ENCODE data around the gene WNK1. TPM values are rescaled to one million over a fixed set of nuclear protein-coding genes. Genes with fewer than 3 reads are reported as not detected.

The WNK1 gene
- total RNA-seq, 1 experiment from 2014 or later, result 117 TPM

DNA sequence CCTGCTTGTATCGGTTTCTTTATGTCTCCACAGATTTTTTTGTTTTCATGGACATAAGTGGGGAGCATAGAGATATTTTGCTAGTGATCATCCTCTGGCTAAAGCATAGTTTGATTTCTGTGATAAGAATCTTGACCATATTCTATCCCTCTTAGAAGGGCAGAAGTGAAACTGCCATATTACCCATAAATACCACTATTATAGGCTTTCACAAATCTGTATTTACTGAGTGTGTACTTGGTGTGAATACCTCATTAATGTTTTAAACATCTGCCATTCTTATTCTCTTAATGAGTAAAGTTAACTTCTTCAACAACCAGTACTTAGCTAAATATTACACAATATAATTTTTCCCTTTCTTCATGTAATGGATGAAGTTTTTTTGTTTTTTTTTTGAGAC lies 16.1 kb downstream of the WNK1 start:
- Histone ChIP-seq H4K5ac (ENCODE audit: insufficient read length, low read depth, low read length) (no peak overlapping the region), H3K27ac (ENCODE audit: insufficient read length, low read depth, low read length) (no peak overlapping the region), H3K23me2 (ENCODE audit: insufficient read length, low read depth, low read length, poor library complexity, severe bottlenecking) (no peaks in the 10 kb centered on the region), H3K79me2 (ENCODE audit: insufficient read depth, low read length) (peaks cover 12% of the 10 kb centered on the region; the same call in 1 of the 2 replicates), H3K9ac (ENCODE audit: extremely low read depth, insufficient read length, low read length) (no peak overlapping the region), H2AK5ac (ENCODE audit: insufficient read length, low read length) (no peak overlapping the region), H3K18ac (ENCODE audit: insufficient read length, low read depth, low read length) (no peak overlapping the region), H4K20me1 (ENCODE audit: control insufficient read depth, insufficient read depth, insufficient read length) (no peaks in the 10 kb centered on the region), H3K4me1 (ENCODE audit: insufficient read depth, low read length) (no peaks in the 10 kb centered on the region), H4K8ac (replicated peaks; ENCODE audit: insufficient read length, low read depth, low read length) (no peak overlapping the region), H3K9me3 (ENCODE audit: control insufficient read depth, low read depth, low read length) (no peaks in the 10 kb centered on the region), H2BK12ac (ENCODE audit: insufficient read length, low read depth, low read length) (no peak overlapping the region), H3K14ac (ENCODE audit: insufficient read depth, low read length) (no peak overlapping the region), H3K56ac (ENCODE audit: insufficient read length, low read depth, low read length) (no peak overlapping the region), H2BK120ac (ENCODE audit: low read depth, low read length, poor library complexity, severe bottlenecking) (no peak overlapping the region), H4K91ac (ENCODE audit: insufficient read length, low read depth, low read length) (no peak overlapping the region), H2BK5ac (ENCODE audit: insufficient read length, low read length) (no peak overlapping the region), H2BK20ac (ENCODE audit: low read depth, low read length, poor library complexity, severe bottlenecking) (no peak overlapping the region), H3K4me2 (ENCODE audit: insufficient read depth, insufficient read length, low read length) (no peak overlapping the region), H2BK15ac (ENCODE audit: low read depth, low read length) (no peak overlapping the region), H3K23ac (ENCODE audit: insufficient read length, low read depth, low read length) (no peak overlapping the region), H3K79me1 (ENCODE audit: insufficient read depth, low read depth, low read length, poor library complexity, severe bottlenecking) (peaks cover 12% of the 10 kb centered on the region), H3T11ph (ENCODE audit: low read length) (no peak overlapping the region), H3K27me3 (ENCODE audit: insufficient read depth, low read length) (no peaks in the 10 kb centered on the region), H2AFZ (ENCODE audit: low read length) (no peak overlapping the region), H3K4ac (ENCODE audit: low read depth, low read length) (no peak overlapping the region)
- no peak for DNase-seq
- Mint-ChIP-seq H3K27ac (0 out of 7 replicates have a peak overlapping the region, but pooled peaks of 1 of the 3 experiments have one; percentile 35), H3K4me3 (no peak overlapping the region), H3K27me3 (ENCODE audit: low read depth) (no peaks in the 10 kb centered on the region), H3K36me3 (ENCODE audit: insufficient read depth in 1 of 3, low read depth in 3 of 3) (peaks cover 2 to 7% (median 5%) of the 10 kb centered on the region in 3 experiments; a peak in 3 of 7 replicates), H3K9me3 (no peaks in the 10 kb centered on the region), H3K4me1 (peaks cover 0 to 2% of the 10 kb centered on the region in 2 experiments)
- no CpG with 5 or more reads among the region's 1 CpG for WGBS (ENCODE audit: extremely low coverage, insufficient read length, low lambda C conversion rate)
- TF ChIP-seq, protein P1, sequence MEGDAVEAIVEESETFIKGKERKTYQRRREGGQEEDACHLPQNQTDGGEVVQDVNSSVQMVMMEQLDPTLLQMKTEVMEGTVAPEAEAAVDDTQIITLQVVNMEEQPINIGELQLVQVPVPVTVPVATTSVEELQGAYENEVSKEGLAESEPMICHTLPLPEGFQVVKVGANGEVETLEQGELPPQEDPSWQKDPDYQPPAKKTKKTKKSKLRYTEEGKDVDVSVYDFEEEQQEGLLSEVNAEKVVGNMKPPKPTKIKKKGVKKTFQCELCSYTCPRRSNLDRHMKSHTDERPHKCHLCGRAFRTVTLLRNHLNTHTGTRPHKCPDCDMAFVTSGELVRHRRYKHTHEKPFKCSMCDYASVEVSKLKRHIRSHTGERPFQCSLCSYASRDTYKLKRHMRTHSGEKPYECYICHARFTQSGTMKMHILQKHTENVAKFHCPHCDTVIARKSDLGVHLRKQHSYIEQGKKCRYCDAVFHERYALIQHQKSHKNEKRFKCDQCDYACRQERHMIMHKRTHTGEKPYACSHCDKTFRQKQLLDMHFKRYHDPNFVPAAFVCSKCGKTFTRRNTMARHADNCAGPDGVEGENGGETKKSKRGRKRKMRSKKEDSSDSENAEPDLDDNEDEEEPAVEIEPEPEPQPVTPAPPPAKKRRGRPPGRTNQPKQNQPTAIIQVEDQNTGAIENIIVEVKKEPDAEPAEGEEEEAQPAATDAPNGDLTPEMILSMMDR (conservative IDR thresholded peaks at IDR 0.05), result no peak

All from H9 (cell line).